ES-I3 (cell line): ENCODE data around the gene RAB26.
"Not testable (repeated sequence)": the region's sequence is repeated elsewhere in the genome, so short reads cannot be mapped to it uniquely, and the experiment has no call there.

Experiments used
- H3K36me3 ChIP-seq: 2 replicates; pipeline ENCODE4 v1.6.1; 2013; ENCODE audit warnings: mild to moderate bottlenecking, low read length, control low read depth, moderate library complexity; ENCODE audit not compliant: insufficient read depth
- H3K4me1 ChIP-seq: 2 replicates; pipeline ENCODE4 v1.6.1; 2013; ENCODE audit warnings: mild to moderate bottlenecking, control low read depth, low read length; ENCODE audit not compliant: insufficient read depth
- H3K9ac ChIP-seq: 2 replicates; pipeline ENCODE4 v1.6.1; 2013; ENCODE audit warnings: low read depth, mild to moderate bottlenecking, low read length, moderate library complexity
- H3K9me3 ChIP-seq: 2 replicates; pipeline ENCODE4 v1.6.1; 2013; ENCODE audit warnings: mild to moderate bottlenecking, low read length, moderate library complexity; ENCODE audit not compliant: control insufficient read depth, insufficient read depth

RAB26 gene

DNA sequence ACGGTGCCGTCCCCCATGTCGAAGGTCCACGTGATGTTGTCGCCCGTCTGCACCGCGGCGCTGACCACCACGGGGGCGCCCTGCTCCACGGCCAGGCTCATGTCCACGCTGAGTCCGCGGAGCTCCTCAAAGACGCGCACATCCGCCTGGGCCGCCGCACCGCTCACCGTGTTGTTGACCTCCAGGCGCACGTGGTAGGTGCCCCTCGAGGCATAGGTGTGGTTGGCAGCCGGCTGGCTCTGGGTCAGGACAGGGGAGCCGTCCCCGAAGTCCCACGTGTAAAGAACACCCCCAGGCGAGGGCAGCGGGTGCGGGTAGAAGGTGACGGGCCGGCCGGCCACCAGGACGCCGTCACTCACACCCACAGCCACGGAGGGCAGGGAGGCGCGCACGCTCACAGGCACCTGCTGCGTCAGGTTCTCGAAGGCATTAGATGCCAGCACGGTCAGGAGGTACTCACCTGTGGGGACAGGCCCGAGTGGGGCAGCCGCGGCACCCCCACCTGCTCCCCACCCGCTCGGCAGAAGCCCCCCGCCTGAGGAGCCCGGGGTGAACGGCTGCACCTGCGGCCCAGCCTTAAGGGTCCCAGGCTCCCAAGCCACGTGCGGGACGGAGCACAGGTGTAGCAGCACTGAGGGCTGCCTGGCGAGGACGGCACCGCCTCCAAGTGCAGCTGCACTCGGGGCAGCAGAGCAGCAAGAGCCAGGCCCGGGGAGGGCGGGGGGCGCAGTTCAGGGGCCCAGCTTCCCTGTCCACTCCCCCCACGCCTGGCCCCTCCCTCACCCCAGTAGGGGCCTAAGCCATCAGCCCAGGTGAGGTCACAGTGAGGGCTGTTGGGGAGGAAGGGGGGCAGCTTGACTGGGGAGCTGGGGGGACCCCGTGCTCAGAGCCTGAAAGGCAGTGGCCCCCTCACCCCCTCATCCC, 36.8 kb upstream of the RAB26 start:
- not testable (repeated sequence) for H3K36me3 ChIP-seq, H3K9me3 ChIP-seq, H3K9ac ChIP-seq

DNA sequence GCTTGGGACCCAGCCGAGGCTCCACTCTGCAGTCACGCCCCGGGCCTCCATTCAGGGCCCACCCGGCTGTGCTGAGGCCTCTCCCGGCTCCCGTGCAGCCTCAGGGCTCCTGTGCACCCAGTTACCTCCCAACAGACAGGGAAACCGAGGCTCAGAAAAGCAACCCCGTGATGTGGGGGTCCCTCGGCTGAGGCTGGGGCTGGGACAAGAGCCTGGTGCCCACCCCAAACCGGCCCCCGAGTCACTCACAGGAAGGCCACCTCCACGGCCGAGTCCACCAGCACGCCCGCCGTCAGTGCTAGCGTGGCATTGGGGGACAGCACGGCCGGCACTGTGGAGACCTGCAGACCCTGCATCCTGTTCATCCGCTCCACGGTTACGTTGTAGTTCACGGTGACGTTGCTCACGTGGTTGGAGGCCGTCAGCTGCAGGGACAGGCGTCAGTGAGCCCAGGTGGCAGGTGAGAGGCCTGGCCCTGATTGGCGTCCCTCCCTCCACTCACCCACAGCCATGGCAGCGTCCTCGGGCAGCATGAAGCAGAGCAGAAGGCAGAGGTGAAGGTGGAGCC, 35.8 kb upstream of the RAB26 start:
- H3K4me1 ChIP-seq, H3K36me3 ChIP-seq, H3K9me3 ChIP-seq, H3K9ac ChIP-seq: not testable (repeated sequence)

More for the DNA sequence above, 36.8 kb upstream of the RAB26 start:
- not testable (repeated sequence) for H3K4me1 ChIP-seq

DNA sequence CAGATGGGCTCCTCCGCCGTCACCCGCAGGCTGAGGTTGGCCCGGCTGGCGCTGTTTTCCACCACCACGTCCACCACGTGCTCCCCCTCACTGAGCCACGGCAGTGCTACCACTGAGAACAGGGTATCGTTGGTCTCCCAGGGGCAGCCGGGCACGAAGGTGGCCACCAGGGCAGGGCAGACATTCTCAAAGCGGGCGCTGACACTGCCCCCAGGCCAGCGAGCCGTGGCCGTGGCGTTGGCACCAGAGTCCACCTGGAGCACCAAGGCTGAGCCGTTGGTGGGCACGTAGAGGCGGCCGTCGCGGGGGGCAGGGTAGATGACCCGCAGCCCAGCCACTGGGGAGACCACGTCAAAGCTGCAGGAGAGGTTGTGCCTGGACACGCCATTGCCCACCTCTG, 34.2 kb upstream of the RAB26 start:
- H3K9ac ChIP-seq, H3K4me1 ChIP-seq, H3K9me3 ChIP-seq, H3K36me3 ChIP-seq: not testable (repeated sequence)

DNA sequence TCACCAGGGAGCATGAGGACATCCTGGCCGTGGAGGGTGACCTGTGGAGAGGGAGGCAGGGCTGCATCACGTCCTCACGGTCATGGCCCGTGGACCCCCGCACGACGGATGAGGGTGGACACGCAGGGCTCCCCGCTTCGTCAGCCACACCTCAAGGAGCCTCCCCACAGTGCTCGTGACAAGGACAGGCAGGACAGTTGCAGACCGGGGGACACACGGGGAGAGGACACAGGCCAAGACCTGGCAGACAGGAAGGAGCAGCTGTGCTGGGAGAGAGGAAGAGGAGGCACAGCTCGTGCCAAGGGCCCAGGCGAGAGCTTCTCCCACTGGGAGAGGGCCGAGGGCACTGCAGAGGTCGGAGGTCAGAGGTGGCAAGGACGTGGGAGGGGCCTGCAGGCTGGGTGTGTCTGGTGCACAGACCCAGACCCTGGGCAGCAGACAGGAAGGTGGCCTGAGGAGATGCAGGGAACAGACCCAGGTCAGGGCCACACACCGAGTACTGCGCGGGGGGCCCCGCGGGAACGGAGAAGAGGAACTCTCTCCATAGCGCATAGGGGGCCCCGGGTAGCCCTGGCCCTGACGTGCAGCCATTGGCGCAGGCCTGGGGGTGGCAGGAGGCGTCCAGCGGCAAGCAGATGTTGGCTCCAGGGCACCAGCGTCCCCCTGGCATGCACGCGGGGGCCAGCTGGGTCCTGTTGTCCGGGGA, 33.4 kb upstream of the RAB26 start:
- not testable (repeated sequence) for H3K36me3 ChIP-seq, H3K4me1 ChIP-seq, H3K9ac ChIP-seq, H3K9me3 ChIP-seq

DNA sequence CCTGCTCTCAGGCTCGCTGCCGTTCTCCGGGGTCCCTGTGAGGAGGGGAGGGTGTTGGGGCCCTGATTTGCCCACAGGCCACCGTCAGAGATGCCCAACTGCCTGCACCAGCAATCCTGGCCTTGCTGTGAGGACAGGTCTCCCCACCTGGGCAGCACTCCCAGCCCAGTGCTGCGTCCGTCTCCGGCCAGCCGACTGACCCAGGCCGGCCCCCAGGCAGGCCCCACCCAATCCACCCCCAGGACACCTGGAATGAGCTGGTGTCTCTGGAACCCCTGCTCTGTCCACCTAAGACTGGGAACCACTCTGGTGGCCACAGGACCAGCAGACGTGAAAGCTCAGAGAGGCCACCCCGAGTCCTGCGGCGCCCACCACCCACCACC, 32.8 kb upstream of the RAB26 start:
- Histone ChIP-seq H3K9ac (no peak overlapping the region), H3K9me3 (no peaks in the 10 kb centered on the region), H3K36me3 (no peaks in the 10 kb centered on the region), H3K4me1 (no peaks in the 10 kb centered on the region)

DNA sequence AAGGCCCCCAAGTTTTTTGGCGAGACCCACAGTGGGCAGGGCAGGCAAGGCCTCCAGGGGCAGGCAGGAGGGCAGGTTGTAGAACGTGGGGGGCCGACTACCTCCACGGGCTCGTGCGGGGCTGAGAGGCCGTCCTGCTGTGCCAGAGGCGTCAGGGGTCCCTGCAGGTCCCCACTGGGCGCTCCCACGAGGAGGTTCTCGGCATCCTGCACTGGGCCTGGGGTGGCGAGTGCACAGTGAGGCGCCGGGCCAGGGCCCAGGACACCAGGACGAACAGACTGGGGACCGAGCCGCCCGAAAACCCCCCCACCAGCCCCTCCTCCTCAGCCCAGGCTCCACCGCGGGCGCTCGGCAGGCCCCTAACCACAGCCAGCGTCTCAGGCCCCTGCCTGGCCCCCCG, 32.0 kb upstream of the RAB26 start:
- H3K9ac ChIP-seq, H3K9me3 ChIP-seq, H3K4me1 ChIP-seq, H3K36me3 ChIP-seq: not testable (repeated sequence)

DNA sequence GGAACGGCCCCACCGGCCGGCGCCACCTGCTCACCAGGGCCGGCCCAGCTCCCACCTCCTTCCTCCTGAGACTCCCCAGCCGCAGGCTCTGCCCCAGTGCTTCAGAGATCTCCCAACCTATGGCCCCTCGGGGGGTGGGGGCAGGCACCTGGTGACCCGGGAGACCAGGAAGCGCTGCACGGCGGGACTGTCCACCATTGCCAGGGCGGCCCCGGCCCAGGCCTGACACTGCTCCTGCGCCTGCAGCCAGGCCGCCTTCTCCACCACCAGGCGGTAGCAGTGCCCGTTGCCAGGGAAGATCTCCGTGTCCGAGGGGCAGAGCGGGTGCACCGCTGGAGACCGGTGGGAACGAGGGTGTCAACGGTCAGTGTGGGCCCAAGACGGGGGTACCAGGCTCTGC, 31.1 kb upstream of the RAB26 start:
- H3K36me3 ChIP-seq, H3K9ac ChIP-seq, H3K9me3 ChIP-seq, H3K4me1 ChIP-seq: not testable (repeated sequence)

DNA sequence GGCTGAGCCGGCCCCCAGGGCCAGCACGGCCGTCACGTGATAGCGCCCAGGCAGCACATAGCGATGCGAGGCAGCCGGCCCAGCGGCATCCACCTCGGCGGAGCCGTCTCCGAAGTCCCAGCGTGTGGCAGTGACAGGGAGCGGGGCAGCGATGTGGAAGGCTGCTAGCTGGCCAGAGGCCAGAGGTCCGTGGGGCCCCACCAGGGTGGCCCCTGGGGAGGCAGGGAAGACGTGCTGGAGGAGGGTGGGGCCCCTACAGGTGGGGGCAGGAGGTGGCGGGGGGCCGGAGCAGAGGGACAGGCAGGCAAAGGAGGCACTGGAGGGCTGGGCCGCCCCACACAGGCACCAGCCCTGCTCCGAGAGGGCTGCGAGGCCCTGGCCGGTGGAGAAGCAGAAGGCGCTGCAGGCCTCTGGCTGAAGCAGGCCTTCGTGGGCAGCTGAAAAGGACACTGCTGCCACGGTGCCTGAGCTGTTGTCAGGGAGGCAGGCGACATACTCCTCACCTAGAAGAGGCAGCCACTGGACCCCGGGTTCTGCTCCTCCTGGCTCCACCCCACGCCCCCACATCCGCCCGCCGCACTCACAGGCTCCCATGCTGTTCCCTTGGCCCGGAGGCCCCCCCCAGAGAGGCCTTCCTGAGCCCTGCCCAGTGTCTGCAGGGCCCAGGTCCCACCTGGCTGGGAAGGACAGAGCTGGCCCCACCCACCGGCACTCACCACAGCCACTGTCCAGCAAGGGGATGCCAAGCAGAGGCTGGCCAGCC, 30.3 kb upstream of the RAB26 start:
- H3K9me3 ChIP-seq, H3K4me1 ChIP-seq, H3K36me3 ChIP-seq, H3K9ac ChIP-seq: not testable (repeated sequence)

DNA sequence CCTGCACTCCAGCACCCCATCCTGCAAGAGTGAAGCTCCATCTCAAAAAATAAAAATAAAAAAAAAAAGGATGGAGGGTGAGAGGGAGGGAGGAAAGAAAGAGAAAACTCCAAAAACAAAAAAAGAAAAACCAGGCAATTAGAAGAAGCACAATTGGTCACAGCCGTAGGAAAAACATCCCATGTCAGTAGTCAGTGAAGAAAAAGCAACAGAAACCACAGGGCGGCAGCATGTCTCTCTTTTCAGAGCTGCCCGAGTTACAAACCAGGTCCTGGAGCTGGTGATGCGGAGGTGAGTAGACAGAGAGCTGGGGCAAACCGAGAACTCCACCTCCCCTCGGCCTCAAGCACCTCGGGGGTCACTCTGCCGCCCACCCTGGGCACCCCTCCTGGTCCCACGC, 27.1 kb upstream of the RAB26 start:
- H3K4me1 ChIP-seq, H3K9me3 ChIP-seq, H3K36me3 ChIP-seq, H3K9ac ChIP-seq: not testable (repeated sequence)

DNA sequence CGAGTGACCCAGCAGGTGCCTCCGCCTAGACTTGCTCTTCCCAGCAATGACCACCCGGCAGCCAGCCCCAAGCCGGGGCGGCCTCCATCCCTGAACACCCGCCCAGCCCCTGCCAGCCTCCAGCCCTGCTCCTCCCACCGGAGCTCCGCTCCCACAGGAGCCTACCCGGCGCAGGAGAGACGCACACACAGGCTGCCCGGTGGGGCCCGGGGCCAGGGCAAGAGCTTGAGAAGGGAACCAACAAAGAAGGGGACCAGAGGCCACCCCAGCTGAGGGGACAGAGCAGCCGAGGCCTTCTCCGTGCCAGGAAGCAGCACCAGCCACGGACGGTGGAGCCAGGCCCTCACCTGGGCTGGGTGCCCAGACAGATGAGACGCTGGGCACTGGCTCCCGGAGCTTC, 26.6 kb upstream of the RAB26 start:
- Histone ChIP-seq H3K4me1 (peaks cover 9% of the 10 kb centered on the region; the same call in 1 of the 2 replicates), H3K9me3 (no peaks in the 10 kb centered on the region), H3K36me3 (no peaks in the 10 kb centered on the region), H3K9ac (no peak overlapping the region)

DNA sequence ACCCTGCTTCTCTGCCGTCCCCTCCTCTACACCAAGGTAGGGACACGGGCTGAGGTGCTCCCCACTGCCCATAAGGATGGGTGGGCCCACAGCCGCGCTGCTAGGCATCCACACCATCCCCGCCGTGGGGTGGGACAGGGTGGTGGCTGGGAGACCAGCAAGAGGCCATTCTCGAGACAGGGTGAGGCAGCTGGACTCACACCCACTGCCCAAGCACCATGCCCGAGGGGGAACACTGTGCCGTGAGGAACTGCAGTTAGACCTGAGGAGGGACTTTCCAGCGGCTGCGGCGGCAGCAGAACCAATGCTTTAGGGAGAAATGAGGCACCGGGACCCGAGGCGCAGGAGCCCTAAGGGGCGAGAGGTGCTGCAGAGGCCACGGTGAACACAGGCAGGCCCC, 26.0 kb upstream of the RAB26 start:
- no peak overlapping the region for H3K9ac ChIP-seq
- H3K9me3 ChIP-seq: no peaks in the 10 kb centered on the region
- no peaks in the 10 kb centered on the region for H3K36me3 ChIP-seq
- peaks cover 15% of the 10 kb centered on the region; the same call in 1 of the 2 replicates for H3K4me1 ChIP-seq

DNA sequence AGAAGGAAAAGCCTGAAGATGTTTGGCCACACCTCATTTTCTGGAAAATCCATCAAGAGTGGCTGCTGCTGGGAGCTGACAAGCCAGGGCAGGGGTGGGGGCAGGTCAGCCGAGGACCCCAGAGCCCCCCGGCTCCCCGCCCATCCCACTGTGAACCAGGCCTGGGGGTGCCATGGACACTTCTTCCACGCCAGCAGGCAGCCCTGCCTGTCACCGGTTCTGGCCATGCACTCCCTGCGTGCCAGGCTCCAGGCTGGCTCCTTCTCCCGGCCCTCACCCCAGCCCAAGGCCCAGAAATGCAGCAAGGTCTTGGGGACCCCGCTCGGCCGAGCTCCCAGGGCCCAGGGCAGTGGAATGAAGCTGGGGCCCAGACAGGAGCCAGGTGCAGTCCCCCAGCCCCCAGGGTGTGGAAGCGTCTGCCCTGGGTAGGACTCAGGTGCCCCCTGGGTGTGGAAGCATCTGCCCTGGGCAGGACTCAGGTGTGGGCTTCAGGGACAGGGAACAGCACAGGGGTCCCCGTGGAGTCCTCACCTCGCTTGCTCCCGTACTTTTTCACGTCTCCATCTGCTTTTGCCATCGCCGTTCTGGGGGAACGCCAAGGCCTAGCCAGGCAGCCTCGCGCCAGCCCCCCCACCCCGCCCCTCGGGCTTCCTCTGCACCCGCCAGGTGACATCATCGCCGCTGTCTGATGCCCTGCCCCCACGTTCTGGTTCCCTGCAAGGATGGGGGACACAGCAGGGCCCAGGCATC, 25.3 kb upstream of the RAB26 start:
- H3K9me3 ChIP-seq: not testable (repeated sequence)

DNA sequence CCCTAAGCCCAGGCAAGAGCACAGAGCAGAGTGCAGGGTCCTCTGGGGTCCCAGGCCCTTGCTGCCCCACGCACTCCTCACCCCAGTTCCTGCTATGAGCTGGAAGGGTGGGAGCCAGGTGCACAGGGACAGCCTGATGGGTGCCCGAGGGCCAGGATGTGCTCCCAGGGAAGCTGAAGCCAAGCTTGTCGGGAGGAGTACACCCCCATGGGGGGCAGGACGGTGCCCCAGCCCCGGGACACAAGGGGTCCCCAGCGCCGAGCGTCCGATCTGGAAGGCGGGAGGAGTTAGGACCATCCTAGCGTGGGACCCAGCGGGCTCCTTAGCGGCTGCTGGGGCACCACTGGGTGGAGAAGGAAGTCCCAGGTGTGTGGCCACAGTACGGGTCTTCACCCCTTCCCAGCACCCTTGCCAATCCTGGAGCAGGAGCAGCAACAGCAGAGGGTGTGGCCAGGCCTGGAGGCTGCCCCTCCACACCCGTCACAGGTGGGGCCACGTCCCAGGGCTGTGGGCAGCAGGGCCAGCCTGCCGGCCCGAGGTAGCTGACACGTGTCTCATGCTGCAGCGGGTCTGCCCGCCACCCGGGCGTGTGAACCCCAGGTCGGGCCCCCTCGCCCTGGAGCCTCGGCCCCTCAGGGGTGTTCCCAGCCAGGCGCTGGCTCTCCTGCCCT, 24.6 kb upstream of the RAB26 start:
- Histone ChIP-seq H3K9ac (peak overlapping the region; percentile 33; the same call in 1 of the 2 replicates), H3K4me1 (peaks cover 17% of the 10 kb centered on the region; the same call in 1 of the 2 replicates)
- H3K36me3 ChIP-seq, H3K9me3 ChIP-seq: not testable (repeated sequence)

More for the DNA sequence above, 25.3 kb upstream of the RAB26 start:
- not testable (repeated sequence) for H3K36me3 ChIP-seq, H3K9ac ChIP-seq
- peaks cover 17% of the 10 kb centered on the region; the same call in 1 of the 2 replicates for H3K4me1 ChIP-seq
